Vagina (tissue), 2 donors: ENCODE measurements around the gene VPS36. TPM values are rescaled to one million over a fixed set of nuclear protein-coding genes. Genes with fewer than 3 reads are reported as not detected.

Source experiments
- DNase-seq, 2 donors: peaks; one replicate each; pipeline ENCODE4 v3.0.0-alpha.2; 2017; ENCODE audit errors: extremely low spot score in 2 of 2
- H3K27ac ChIP-seq: fragments of 200-600 bp; sonication (generic); one replicate; pipeline ENCODE4 v1.5.1; 2019
- H3K27me3 ChIP-seq: fragments of 200-600 bp; sonication (generic); one replicate; pipeline ENCODE4 v1.5.1; 2019
- H3K36me3 ChIP-seq, 2 donors: fragments of 200-600 bp; sonication (generic); one replicate each; pipeline ENCODE4 v1.5.1; 2017 to 2019
- H3K4me1 ChIP-seq: fragments of 200-600 bp; sonication (generic); one replicate; pipeline ENCODE4 v1.5.1; 2019
- H3K4me3 ChIP-seq, 2 donors: fragments of 200-600 bp; sonication (generic); 1 replicate in 1 of 2; 2 replicates in 1 of 2; pipeline ENCODE4 v1.5.1; 2016 to 2019
- H3K9me3 ChIP-seq: fragments of 200-600 bp; sonication (generic); one replicate; pipeline ENCODE4 v1.5.1; 2019
- POLR2A ChIP-seq, 2 donors: fragments of 450-650 bp; IDR thresholded peaks; one replicate each; pipeline ENCODE4 v1.6.1; 2017; ENCODE audit warnings: antibody characterized with exemption in 2 of 2, mild to moderate bottlenecking in 2 of 2, moderate library complexity in 2 of 2
- POLR2AphosphoS5 ChIP-seq, 2 donors: sonication (generic); formaldehyde crosslinking; IDR thresholded peaks; one replicate each; pipeline ENCODE4 v1.9.0; 2017; ENCODE audit warnings: antibody characterized with exemption in 2 of 2, mild to moderate bottlenecking in 2 of 2, low read depth in 1 of 2; ENCODE audit not compliant: insufficient read depth in 1 of 2
- intact Hi-C: fragments of 100-400 bp; cut with DNase I; formaldehyde crosslinking; loops from one replicate; pipeline ENCODE4 v1.15.1; 2023
- total RNA-seq: library from RNA; depleted of rRNA; stranded (reverse); fragments of >200 nt; gene quantifications from one replicate; pipeline ENCODE4 v1.2.3, GENCODE V29; 2016
- TF ChIP-seq, protein P1 (sequence below), 3 experiments: fragments of 450-650 bp in 2 of 3; fragments of 200-600 bp in 1 of 3; sonication (generic) in 1 of 3; IDR thresholded peaks; one replicate each; pipeline ENCODE4 v1.5.1; 2017 to 2019; ENCODE audit warnings: antibody characterized with exemption in 3 of 3, mild to moderate bottlenecking in 2 of 3, moderate library complexity in 2 of 3

The VPS36 gene
- total RNA-seq, 1 donor from 2014 or later, result 57.2 TPM

DNA sequence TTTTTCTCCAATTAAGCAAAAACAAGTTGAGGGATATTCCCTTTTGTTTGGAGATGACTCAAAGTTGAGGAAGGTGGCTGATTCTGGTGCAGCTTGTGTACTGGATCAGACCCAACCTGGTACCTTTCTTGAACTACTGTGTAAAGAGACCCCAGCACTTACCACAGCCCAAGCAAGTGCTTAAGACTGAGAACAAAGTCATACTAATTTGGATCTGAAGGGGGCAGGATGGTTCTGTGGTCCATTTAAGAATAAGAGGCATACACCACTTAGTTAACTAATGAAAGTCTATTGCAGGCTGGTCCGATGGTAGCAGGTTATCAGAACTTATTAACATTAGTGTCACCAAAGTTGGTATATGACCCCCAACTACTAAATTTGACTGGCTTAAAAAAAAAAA, 50.7 kb downstream of the VPS36 start:
- Histone ChIP-seq H3K27ac (no peak overlapping the region), H3K4me1 (peaks cover 10% of the 10 kb centered on the region), H3K36me3 (no peaks in the 10 kb centered on the region), H3K27me3 (no peaks in the 10 kb centered on the region), H3K4me3 (no peak overlapping the region), H3K9me3 (no peaks in the 10 kb centered on the region)
- TF ChIP-seq, protein P1, sequence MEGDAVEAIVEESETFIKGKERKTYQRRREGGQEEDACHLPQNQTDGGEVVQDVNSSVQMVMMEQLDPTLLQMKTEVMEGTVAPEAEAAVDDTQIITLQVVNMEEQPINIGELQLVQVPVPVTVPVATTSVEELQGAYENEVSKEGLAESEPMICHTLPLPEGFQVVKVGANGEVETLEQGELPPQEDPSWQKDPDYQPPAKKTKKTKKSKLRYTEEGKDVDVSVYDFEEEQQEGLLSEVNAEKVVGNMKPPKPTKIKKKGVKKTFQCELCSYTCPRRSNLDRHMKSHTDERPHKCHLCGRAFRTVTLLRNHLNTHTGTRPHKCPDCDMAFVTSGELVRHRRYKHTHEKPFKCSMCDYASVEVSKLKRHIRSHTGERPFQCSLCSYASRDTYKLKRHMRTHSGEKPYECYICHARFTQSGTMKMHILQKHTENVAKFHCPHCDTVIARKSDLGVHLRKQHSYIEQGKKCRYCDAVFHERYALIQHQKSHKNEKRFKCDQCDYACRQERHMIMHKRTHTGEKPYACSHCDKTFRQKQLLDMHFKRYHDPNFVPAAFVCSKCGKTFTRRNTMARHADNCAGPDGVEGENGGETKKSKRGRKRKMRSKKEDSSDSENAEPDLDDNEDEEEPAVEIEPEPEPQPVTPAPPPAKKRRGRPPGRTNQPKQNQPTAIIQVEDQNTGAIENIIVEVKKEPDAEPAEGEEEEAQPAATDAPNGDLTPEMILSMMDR (IDR thresholded peaks at IDR 0.05), result no peak
- TF ChIP-seq POLR2A (IDR thresholded peaks at IDR 0.05) (no peak), POLR2AphosphoS5 (IDR thresholded peaks at IDR 0.05; ENCODE audit: insufficient read depth in 1 of 2, low read depth in 1 of 2) (no peak)
- DNase-seq, result no peak
- intact Hi-C loops, result no loop called here

DNA sequence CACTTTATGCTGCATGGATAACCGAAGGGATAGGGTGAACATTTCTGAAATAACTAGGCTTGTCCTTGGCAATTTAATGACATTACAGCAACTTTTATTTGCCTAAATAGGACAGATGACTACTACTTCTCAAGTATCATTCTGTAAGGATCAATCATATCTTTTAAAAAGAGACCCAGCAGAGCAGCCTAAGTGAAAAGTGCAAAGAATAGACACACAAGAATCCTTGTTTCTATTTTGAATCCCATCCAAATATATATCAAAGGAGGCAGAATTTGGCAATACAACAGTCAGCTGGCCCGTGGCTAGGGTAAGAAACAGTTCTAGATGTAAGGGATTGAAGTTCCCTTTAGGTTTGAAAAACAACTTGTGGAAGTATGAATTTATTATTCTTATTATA, 51.4 kb downstream of the VPS36 start:
- TF ChIP-seq, protein P1 (IDR thresholded peaks at IDR 0.05), result no peak
- TF ChIP-seq POLR2AphosphoS5 (IDR thresholded peaks at IDR 0.05; ENCODE audit: insufficient read depth in 1 of 2, low read depth in 1 of 2), result no peak
- TF ChIP-seq POLR2A (IDR thresholded peaks at IDR 0.05), result no peak
- no peak overlapping the region for H3K27ac ChIP-seq
- no peak overlapping the region for H3K4me3 ChIP-seq
- no peak for DNase-seq
- H3K4me1 ChIP-seq, result peaks cover 12% of the 10 kb centered on the region
- no peaks in the 10 kb centered on the region for H3K36me3 ChIP-seq
- H3K27me3 ChIP-seq, result no peaks in the 10 kb centered on the region
- intact Hi-C loops, result no loop called here
- H3K9me3 ChIP-seq, result no peaks in the 10 kb centered on the region

- Histone ChIP-seq H3K36me3 (no peaks in the 10 kb centered on the region), H3K27me3 (no peaks in the 10 kb centered on the region), H3K27ac (no peak overlapping the region), H3K4me1 (peaks cover 20% of the 10 kb centered on the region), H3K4me3 (no peak overlapping the region), H3K9me3 (no peaks in the 10 kb centered on the region)
- TF ChIP-seq, protein P1 (IDR thresholded peaks at IDR 0.05), result no peak
- no peak for TF ChIP-seq POLR2A (IDR thresholded peaks at IDR 0.05)
- TF ChIP-seq POLR2AphosphoS5 (IDR thresholded peaks at IDR 0.05; ENCODE audit: insufficient read depth in 1 of 2, low read depth in 1 of 2), result no peak
- intact Hi-C loops, result no loop called here
- no peak for DNase-seq
Measured at GRCh38 chr13:52395704-52396103, 54.7 kb downstream of the VPS36 start.

DNA sequence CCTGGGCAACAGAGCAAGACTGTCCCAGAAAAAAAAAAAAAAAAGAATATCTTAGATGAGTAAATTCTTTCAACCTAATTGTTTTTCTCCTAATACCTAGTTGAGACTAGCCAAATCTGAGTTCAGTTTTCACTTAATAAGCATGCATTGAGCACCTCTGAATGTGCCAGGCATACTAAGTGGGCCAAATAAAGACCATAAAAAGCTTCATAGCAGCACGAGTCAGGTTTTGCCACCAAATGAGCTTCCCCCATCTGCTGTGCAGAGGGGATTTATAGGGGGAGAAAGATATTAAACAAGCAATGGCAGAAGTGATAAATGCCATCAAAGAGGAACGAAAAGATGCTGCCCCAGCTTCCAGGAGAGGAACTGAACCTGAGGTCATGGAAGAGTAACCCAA, 55.8 kb downstream of the VPS36 start:
- Histone ChIP-seq H3K4me1 (peaks cover 20% of the 10 kb centered on the region), H3K9me3 (no peaks in the 10 kb centered on the region), H3K36me3 (no peaks in the 10 kb centered on the region), H3K27me3 (no peaks in the 10 kb centered on the region), H3K27ac (no peak overlapping the region), H3K4me3 (no peak overlapping the region)
- no peak for DNase-seq
- TF ChIP-seq, protein P1 (IDR thresholded peaks at IDR 0.05), result no peak
- no peak for TF ChIP-seq POLR2AphosphoS5 (IDR thresholded peaks at IDR 0.05; ENCODE audit: insufficient read depth in 1 of 2, low read depth in 1 of 2)
- TF ChIP-seq POLR2A (IDR thresholded peaks at IDR 0.05), result no peak
- intact Hi-C loops, result no loop called here

- Histone ChIP-seq H3K36me3 (no peaks in the 10 kb centered on the region), H3K9me3 (no peaks in the 10 kb centered on the region), H3K4me1 (peaks cover 20% of the 10 kb centered on the region), H3K4me3 (no peak overlapping the region), H3K27me3 (no peaks in the 10 kb centered on the region), H3K27ac (no peak overlapping the region)
- TF ChIP-seq POLR2AphosphoS5 (IDR thresholded peaks at IDR 0.05; ENCODE audit: insufficient read depth in 1 of 2, low read depth in 1 of 2), result no peak
- no peak for TF ChIP-seq POLR2A (IDR thresholded peaks at IDR 0.05)
- TF ChIP-seq, protein P1 (IDR thresholded peaks at IDR 0.05), result no peak
- DNase-seq, result no peak
- intact Hi-C loops, result no loop called here
Measured at GRCh38 chr13:52393572-52394357, 56.7 kb downstream of the VPS36 start.
